GM12892 (cell line): ENCODE data around the gene AP2A2.
"Not testable (repeated sequence)": the region's sequence is repeated elsewhere in the genome, so short reads cannot be mapped to it uniquely, and the experiment has no call there.

Source experiments
- POLR2A ChIP-seq: IDR thresholded peaks from 2 replicates; pipeline ENCODE4 v1.6.1; 2011; ENCODE audit warnings: low read depth, low read length, control low read depth
- POLR2AphosphoS5 ChIP-seq: IDR thresholded peaks from 2 replicates; pipeline ENCODE4 v1.6.1; 2011; ENCODE audit warnings: low read depth, low read length, control low read depth
- TAF1 ChIP-seq: IDR thresholded peaks from 2 replicates; pipeline ENCODE4 v1.6.1; 2011; ENCODE audit warnings: low read depth, mild to moderate bottlenecking, control low read depth, low read length, borderline replicate concordance

- TF ChIP-seq TAF1, POLR2A, POLR2AphosphoS5: not testable (repeated sequence)
Observed at GRCh38 chr11:961310-961920, 35.7 kb downstream of the AP2A2 start.
